GM19351 (cell line): ENCODE data around the gene GALNT2.

Source experiments
- ATAC-seq: cut with Tn5 transposase; IDR thresholded peaks from one replicate; pipeline ENCODE4 v1.9.1; 2021; ENCODE audit warnings: mild to moderate bottlenecking, moderate library complexity; ENCODE audit not compliant: unreplicated experiment

Gene GALNT2

GRCh38 chr1:230222678-230223077 lies 155.6 kb downstream of the GALNT2 start:
- ATAC-seq: no peak

GRCh38 chr1:230224101-230224960 lies 157.3 kb downstream of the GALNT2 start:
- ATAC-seq: no peak

- no peak for ATAC-seq
Observed at GRCh38 chr1:230226007-230226800, 159.2 kb downstream of the GALNT2 start.

- no peak for ATAC-seq
Observed at GRCh38 chr1:230226814-230227213, 159.8 kb downstream of the GALNT2 start.

- no peak for ATAC-seq
Observed at GRCh38 chr1:230228236-230228897, 161.3 kb downstream of the GALNT2 start.

- ATAC-seq: no peak
Observed at GRCh38 chr1:230230273-230230672, 163.2 kb downstream of the GALNT2 start.

DNA sequence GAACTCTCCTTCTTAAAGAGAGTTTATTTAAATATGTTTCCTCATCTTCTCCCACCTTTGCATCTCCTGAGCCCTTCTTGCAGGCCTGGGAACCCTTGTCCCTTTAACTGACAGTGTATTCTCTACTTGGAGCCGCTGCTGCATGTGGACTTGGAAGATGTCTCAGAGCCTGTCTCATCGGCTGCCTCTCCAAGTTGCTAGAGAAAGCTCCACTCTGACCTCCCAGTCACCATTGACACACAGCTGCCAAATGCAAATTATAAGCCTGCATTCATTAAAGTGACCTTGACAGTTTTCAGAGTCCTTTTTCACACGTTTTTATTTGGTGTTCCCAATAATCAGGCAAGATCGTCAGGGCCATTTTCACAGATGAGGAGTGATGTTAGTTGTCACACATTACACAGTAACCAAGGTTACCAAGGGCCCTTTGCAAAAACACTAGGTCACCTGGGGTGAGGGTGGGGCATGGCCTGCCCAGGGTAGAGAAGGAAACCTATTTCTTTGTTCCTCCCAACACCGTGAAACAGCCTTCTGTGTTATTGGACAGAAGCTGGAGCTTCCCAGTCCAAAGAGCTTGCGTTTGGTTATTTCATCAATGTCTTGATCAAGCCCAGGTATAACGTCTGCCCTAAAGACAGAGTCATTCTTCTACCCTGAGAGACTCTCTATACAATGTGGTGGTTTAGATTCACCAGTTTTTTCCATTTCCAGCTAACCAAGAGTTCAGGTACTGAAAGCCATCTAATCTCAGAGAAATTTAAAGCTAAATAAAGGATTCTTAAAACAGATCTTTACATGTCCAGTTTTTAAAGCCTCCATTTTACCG lies 164.1 kb downstream of the GALNT2 start:
- no peak for ATAC-seq

DNA sequence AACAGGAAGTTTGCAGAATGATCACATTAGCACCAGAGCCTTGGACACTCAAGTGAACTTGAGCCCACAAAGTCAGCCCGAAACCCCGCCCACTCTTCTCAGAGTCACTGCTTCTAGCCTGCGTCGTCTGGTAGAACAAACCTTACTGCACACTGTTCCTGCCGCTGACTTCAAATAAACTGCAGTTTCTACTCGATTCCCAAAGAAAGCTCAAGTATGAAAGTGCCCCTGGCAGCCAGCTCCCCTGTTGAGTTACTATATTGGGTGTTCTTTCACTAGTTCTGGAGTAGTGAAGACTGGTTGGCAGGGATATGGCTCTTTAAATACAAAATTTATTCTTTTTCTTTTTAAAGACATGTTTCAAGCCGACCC lies 164.7 kb downstream of the GALNT2 start:
- ATAC-seq: no peak

- ATAC-seq: no peak
Observed at GRCh38 chr1:230232371-230232771, 165.3 kb downstream of the GALNT2 start.

DNA sequence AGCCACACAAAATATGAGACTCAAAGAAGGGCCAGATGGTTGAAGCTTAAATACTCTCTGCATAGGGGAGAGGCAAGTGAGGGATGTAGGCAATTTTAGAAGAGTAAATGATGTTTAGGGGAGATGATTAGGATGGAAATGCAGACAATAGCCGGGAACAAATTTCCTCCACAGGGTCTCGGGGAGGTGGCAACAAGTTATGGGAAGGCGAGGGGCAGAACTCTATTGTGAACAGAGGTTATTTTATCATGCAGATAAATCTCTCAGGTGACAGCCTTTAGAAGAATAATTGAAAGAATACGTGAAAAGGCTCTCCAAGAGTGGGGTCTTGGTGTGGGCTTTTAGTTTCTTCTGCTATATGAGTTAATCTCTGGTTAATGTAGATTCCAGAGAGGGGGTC lies 166.7 kb downstream of the GALNT2 start:
- ATAC-seq: no peak

DNA sequence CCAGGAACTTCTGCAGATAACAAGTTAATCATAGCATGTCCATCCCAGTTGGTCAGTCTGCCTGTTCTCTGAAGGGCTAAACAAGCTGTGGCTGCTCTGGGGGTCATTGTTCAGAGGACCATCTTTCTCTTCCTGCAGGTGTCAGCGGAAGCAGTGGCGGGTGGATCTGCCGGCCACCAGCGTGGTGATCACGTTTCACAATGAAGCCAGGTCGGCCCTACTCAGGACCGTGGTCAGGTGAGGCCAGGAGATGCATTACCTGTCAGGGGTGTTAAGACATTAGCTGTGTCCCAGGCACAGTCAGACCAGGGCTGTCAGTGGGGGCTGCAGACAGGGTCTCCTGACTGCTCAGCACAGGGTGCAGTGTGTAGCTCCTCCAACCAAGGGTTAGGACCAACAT lies 168.8 kb downstream of the GALNT2 start:
- ATAC-seq: no peak

DNA sequence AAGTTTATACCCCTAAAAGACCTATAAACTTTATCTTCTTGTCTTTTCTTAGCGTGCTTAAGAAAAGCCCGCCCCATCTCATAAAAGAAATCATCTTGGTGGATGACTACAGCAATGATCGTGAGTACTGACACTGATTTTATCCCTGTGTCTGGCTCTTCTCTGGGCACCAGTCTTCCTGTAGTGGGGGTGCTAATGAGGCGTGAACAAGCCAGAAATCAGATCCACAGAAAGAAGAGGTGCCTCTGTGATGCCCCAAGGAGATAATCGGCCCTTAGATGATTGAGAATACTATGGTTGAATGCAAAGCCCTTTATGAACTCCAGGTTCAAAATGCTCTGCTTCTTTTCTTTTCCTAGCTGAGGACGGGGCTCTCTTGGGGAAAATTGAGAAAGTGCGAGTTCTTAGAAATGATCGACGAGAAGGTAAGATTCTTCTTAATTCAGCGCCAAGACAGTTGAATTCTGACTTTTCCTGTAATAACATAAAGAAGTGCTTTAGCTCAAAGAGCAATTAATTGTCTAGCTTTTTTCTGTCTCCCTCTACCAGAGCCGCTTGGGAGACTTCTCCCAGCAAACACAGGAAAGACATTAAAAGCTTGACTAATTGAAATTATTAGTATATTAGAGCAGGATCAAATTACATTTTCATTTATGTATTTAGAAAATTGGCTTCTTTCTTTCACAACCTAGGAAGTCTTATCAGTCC lies 169.4 kb downstream of the GALNT2 start:
- no peak for ATAC-seq

DNA sequence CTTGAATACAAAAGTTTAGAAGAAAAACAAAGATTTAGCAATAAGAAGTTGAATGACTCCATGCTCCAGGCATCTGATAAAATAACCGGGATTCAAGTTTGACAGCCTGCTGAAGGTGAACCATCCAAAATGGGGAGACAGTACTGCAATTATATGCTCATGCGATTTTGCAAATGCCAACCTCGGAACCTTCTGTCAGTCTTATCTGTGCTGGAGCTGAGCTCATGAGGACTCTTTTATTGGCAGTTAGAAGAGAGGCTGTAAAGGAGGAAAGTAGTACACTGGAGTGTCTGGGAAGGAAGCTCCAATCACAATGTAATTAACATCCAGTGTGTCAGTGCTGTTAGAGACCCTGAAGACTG lies 170.0 kb downstream of the GALNT2 start:
- no peak for ATAC-seq

GRCh38 chr1:230237805-230238204 lies 170.8 kb downstream of the GALNT2 start:
- ATAC-seq: no peak

DNA sequence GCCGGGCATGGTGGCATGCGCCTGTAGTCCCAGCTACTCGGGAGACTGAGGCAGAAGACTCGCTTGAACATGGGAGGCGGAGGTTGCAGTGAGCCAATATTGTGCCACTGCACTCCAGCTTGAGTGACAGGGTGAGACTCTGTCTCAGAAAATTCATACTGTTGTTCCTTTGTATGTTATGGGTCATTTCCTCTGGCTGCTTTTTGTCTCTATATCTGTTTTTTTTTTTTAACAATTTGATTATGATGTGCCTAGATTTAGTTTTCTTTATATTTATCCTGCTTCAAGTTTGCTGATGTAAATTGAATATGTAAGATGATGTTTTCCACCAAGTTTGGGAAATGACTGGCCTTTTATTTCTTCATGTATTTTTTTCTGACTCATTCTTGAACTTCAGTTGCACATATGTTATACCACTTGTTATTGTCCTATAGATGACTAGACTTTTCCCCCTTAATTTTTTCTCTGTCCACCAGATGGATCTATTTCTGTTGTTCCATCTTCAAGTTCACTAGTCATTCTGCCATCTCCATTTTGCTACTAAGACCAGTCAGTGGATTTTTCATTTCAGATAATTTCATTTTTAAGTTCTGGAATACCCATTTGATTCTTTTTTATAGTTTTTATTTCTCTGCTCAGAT lies 173.5 kb downstream of the GALNT2 start:
- no peak for ATAC-seq

GRCh38 chr1:230242326-230242725 lies 175.3 kb downstream of the GALNT2 start:
- no peak for ATAC-seq

- ATAC-seq: no peak
Observed at GRCh38 chr1:230243146-230243545, 176.1 kb downstream of the GALNT2 start.

DNA sequence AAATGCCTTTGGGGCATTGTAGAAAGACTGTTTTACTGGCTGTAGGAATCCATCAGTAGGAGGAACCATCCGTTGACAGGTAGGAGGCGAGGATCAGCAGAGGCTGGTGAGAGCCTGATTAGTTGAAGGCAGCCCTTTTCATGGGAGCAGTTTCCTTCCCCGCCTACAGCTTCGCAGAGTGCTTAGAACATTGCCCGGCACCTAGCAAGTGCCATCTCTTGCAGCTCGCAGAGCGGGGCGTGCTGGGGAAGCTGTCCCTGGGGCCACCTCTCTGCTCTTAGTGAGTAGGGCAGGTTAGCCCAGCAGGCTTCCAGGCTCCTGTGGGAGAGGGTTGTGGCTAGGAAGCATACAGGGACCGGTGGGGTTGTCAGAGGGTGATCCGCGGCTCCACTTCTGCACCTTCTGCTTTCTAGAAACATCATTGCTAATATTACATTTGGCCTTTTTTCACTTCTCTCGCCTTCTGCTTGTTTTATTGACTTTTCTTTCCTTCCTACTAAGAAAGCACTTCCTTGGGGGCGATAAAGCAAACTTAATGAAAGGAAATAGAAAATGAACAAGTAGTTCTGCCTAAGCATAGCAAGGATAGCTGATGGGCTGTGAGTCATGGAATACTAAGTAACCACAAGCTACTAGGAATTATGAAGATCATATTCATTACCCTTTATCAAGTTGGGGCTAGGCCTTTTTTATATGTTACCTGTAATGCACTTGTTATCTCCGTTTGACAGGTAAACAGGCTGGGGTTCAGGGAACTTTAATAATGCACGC lies 176.7 kb downstream of the GALNT2 start:
- no peak for ATAC-seq

GRCh38 chr1:230246551-230246950 lies 179.5 kb downstream of the GALNT2 start:
- ATAC-seq: no peak
